ENCODE measurements around the gene TXNRD3. TPM values are rescaled to one million over a fixed set of nuclear protein-coding genes. Genes with fewer than 3 reads are reported as not detected.
"Not testable (repeated sequence)": the region's sequence is repeated elsewhere in the genome, so short reads cannot be mapped to it uniquely, and the experiment has no call there.

The TXNRD3 gene
- total RNA-seq, 1 donor from 2014 or later = 6.2 TPM

DNA sequence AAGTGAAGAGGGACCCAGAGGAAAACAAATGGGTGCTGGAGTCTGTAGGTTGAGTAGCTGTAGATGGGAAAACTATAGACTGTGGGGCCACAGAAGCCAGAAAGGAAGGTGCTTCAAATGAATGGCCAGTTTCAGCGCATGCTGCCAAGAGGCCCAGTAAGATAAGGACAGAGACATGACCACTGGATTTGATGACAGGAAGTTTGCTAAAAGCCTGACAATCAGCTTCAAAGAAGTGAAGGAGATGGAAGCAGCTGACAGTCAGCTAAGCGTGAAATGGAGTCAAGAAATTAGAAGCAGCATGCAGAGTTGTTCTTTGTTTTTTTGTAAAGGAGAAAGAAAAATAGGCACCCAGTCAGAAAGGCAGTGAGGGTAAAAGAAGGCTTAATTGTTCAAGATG is 24.9 kb downstream of the TXNRD3 start:
- DNase-seq (ENCODE audit: low read depth) = no peak
- no peak overlapping the region for H3K4me3 ChIP-seq (ENCODE audit: low read depth, low read length)
- TF ChIP-seq, protein P1, sequence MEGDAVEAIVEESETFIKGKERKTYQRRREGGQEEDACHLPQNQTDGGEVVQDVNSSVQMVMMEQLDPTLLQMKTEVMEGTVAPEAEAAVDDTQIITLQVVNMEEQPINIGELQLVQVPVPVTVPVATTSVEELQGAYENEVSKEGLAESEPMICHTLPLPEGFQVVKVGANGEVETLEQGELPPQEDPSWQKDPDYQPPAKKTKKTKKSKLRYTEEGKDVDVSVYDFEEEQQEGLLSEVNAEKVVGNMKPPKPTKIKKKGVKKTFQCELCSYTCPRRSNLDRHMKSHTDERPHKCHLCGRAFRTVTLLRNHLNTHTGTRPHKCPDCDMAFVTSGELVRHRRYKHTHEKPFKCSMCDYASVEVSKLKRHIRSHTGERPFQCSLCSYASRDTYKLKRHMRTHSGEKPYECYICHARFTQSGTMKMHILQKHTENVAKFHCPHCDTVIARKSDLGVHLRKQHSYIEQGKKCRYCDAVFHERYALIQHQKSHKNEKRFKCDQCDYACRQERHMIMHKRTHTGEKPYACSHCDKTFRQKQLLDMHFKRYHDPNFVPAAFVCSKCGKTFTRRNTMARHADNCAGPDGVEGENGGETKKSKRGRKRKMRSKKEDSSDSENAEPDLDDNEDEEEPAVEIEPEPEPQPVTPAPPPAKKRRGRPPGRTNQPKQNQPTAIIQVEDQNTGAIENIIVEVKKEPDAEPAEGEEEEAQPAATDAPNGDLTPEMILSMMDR (IDR thresholded peaks at IDR 0.05; ENCODE audit: insufficient read depth, low read length, poor library complexity, severe bottlenecking) = no peak
- H3K27me3 ChIP-seq (ENCODE audit: control insufficient read depth, insufficient read depth, low read length) = no peaks in the 10 kb centered on the region
- no peaks in the 10 kb centered on the region for H3K36me3 ChIP-seq (ENCODE audit: control insufficient read depth, insufficient read depth, low read length)

DNA sequence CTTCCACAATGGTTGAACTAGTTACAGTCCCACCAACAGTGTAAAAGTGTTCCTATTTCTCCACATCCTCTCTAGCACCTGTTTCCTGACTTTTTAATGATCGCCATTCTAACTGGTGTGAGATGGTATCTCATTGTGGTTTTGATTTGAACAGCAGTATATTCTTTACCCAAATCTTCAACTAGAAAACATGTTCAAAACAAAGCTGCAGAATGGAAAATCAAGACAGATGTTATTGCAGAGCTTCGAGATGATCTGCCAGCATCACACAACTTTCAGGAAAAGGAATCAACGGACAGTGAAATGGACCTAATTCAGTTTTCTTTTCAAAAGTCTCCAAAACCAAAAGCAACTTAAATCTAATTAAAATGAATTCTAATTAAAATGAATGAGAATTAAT is 29.2 kb downstream of the TXNRD3 start:
- DNase-seq (ENCODE audit: low read depth); H3K36me3 ChIP-seq (ENCODE audit: control insufficient read depth, insufficient read depth, low read length); H3K27me3 ChIP-seq (ENCODE audit: control insufficient read depth, insufficient read depth, low read length); H3K4me3 ChIP-seq (ENCODE audit: low read depth, low read length): not testable (repeated sequence)

DNA sequence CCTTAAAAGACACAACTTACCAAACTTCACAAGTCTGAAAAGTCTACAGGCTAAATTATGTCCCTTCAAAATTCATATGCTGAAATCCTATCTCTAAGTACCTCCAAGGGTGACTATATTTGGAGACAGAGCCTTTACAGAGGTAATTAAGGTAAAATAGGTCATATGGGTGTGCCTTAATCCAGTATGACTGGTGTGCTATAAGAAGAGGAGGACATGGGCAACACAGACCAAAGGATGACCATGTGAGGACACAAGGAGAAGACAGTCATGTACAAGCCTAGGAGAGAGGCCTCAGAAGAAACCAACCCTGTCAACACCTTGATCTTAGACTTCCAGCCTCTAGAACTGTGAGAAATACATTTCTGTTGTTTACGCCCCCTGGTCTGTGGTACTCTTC is 32.2 kb downstream of the TXNRD3 start:
- H3K36me3 ChIP-seq (ENCODE audit: control insufficient read depth, insufficient read depth, low read length) = no peaks in the 10 kb centered on the region
- no peak overlapping the region for H3K4me3 ChIP-seq (ENCODE audit: low read depth, low read length)
- no peaks in the 10 kb centered on the region for H3K27me3 ChIP-seq (ENCODE audit: control insufficient read depth, insufficient read depth, low read length)
- DNase-seq (ENCODE audit: low read depth) = no peak
- TF ChIP-seq, protein P1 (IDR thresholded peaks at IDR 0.05; ENCODE audit: insufficient read depth, low read length, poor library complexity, severe bottlenecking) = no peak

DNA sequence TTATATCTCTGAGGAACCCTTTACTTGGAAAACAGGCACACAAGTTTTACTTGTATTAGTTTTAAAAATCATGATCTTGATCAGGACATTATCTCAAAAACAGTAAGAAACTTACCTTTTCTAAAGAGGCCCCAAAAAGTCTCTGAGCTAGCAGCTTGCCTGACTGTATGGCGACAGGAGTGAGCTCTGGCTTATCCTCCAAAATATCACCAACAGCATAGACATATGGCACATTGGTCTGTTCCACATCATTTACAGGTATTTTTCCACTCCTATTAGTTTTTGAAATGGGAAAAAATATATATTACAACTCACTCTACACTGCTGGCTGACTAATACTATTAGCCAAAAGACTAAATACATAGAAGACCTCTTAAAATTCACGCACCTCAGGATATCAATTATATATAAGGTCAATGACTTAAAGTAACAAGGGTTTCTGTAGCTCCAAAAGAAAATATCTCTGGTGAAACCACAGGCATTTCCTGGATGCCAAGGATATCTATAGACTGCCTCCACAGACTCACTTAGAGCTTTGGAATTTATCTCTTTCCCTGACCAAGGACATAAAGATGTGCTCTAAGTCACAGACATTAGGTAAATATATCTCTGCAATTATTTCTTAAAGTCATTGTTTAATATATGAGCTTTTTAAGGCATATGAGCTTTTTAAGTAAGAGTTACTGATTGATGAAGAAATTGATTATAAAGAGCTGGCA is 33.1 kb downstream of the TXNRD3 start:
- no peak overlapping the region for H3K4me3 ChIP-seq (ENCODE audit: low read depth, low read length)
- H3K36me3 ChIP-seq (ENCODE audit: control insufficient read depth, insufficient read depth, low read length) = no peaks in the 10 kb centered on the region
- TF ChIP-seq, protein P1 (IDR thresholded peaks at IDR 0.05; ENCODE audit: insufficient read depth, low read length, poor library complexity, severe bottlenecking) = no peak
- no peaks in the 10 kb centered on the region for H3K27me3 ChIP-seq (ENCODE audit: control insufficient read depth, insufficient read depth, low read length)
- no peak for DNase-seq (ENCODE audit: low read depth)

DNA sequence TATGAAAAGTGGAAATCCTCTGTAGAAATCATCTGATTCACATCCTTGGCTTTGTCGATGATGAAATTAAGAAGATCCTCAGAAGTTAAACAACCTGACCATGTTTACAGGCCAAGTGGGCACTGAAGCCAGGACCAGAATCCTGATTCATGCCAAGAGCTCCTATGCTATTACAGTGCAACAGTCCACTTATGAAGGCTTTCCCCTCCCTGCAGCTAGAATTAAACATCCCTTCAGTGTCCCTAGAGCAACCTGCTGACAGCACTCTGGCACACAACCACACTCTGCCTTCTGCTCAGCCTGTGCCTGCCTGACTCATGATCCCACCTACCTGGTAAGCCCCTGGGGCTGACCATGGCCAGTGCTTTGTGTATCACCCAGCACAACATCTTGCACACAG is 33.8 kb downstream of the TXNRD3 start:
- Histone ChIP-seq H3K27me3 (ENCODE audit: control insufficient read depth, insufficient read depth, low read length) (no peaks in the 10 kb centered on the region), H3K36me3 (ENCODE audit: control insufficient read depth, insufficient read depth, low read length) (no peaks in the 10 kb centered on the region), H3K4me3 (ENCODE audit: low read depth, low read length) (no peak overlapping the region)
- DNase-seq (ENCODE audit: low read depth) = no peak
- TF ChIP-seq, protein P1 (IDR thresholded peaks at IDR 0.05; ENCODE audit: insufficient read depth, low read length, poor library complexity, severe bottlenecking) = no peak

DNA sequence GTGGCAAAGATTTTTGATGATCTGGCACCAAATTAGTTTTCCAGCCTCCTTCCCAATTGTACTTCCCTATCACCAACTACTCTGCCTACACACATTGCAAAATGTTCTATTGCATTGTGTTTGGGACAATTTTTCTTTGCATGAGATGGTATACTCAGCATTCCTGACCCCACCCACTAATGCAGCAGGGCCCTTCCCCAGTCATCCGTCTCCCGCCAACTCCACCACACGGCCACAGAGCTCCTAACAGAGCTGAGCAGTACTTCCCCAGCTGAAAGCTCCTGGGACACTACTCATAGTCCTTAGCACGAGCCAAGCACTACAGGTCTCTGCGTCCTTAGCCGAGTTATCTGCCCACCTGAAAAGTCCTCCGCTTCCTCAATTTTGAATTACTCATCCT is 34.2 kb downstream of the TXNRD3 start:
- no peak for DNase-seq (ENCODE audit: low read depth)
- Histone ChIP-seq H3K4me3 (ENCODE audit: low read depth, low read length) (no peak overlapping the region), H3K36me3 (ENCODE audit: control insufficient read depth, insufficient read depth, low read length) (no peaks in the 10 kb centered on the region), H3K27me3 (ENCODE audit: control insufficient read depth, insufficient read depth, low read length) (no peaks in the 10 kb centered on the region)
- TF ChIP-seq, protein P1 (IDR thresholded peaks at IDR 0.05; ENCODE audit: insufficient read depth, low read length, poor library complexity, severe bottlenecking) = no peak
